HUES64 (cell line): Measurements from ENCODE around the gene TCF12.
"Not testable (repeated sequence)": the region's sequence is repeated elsewhere in the genome, so short reads cannot be mapped to it uniquely, and the experiment has no call there.

Experiments used
- H3K27ac ChIP-seq: 2 replicates; pipeline ENCODE4 v1.7.0; 2013; ENCODE audit warnings: low read depth, low read length, inconsistent platforms
- H3K27me3 ChIP-seq: 2 replicates; pipeline ENCODE4 v1.6.1; 2013; ENCODE audit warnings: mild to moderate bottlenecking, low read length; ENCODE audit not compliant: insufficient read depth
- H3K36me3 ChIP-seq: 2 replicates; pipeline ENCODE4 v1.6.1; 2013; ENCODE audit warnings: mild to moderate bottlenecking, low read length; ENCODE audit not compliant: insufficient read depth
- H3K4me1 ChIP-seq: 2 replicates; pipeline ENCODE4 v1.6.1; 2013; ENCODE audit warnings: mild to moderate bottlenecking, low read length, moderate library complexity; ENCODE audit not compliant: insufficient read depth
- H3K4me3 ChIP-seq: 2 replicates; pipeline ENCODE4 v1.5.1; 2013; ENCODE audit warnings: mild to moderate bottlenecking, low read length, moderate library complexity
- H3K9ac ChIP-seq: 2 replicates; pipeline ENCODE4 v1.6.1; 2013; ENCODE audit warnings: mild to moderate bottlenecking, low read depth, low read length
- H3K9me3 ChIP-seq: 2 replicates; pipeline ENCODE4 v1.6.1; 2013; ENCODE audit warnings: low read depth, low read length; ENCODE audit not compliant: insufficient read depth
- WGBS: fragments of 150-250, 120-280 bp; methylation state at CpG from one replicate; pipeline ENCODE4 v1.1.7; 2013; ENCODE audit warnings: missing lambda C conversion rate; 5-methylcytosine and 5-hydroxymethylcytosine counted together

The TCF12 gene

DNA sequence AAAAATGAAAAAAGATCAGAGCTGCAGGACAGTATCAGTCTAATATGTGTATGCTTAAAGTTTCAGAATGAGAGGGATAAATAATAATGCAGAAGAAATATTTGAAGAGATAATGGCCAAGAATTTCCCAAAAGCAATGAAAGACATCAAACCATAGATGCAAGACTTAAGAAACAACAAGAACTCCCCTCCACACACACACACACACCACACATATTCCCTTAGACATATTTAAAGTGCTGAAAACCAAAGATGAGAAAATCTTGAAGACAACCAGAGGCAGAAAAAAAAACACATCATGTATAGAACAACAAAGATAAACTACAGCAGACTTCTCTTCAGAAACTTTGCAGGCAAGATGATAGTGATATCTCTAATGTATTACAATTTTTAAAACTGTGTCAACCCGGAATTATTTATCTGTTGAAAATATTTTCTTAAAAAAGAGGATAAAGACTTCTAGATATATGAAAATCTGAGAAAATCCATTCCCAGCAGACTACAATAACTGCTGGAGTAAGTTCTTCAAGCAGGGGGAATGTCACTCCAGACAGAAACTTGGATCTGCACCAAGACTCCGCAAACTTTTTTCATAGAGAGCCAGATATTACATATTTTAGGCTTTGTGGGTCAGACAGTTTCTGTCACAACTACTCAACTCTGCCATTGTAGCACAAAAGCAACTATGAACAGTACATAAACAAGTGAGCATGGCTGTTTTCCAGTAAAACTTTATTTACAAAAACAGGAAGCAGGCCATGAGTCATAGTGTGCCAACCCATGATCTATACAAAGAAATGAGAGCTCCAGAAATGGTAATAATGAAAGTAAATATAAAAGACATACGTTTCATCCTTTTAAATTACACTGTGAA, 234.5 kb downstream of the TCF12 start:
- Histone ChIP-seq H3K27me3 (no peaks in the 10 kb centered on the region), H3K36me3 (peaks cover 13% of the 10 kb centered on the region; the same call in 1 of the 2 replicates), H3K4me3 (no peak overlapping the region), H3K4me1 (no peaks in the 10 kb centered on the region), H3K9me3 (peaks cover 16% of the 10 kb centered on the region), H3K27ac (no peak overlapping the region), H3K9ac (no peak overlapping the region)
- WGBS = 100% methylated on average over 1 of the region's 3 CpGs

DNA sequence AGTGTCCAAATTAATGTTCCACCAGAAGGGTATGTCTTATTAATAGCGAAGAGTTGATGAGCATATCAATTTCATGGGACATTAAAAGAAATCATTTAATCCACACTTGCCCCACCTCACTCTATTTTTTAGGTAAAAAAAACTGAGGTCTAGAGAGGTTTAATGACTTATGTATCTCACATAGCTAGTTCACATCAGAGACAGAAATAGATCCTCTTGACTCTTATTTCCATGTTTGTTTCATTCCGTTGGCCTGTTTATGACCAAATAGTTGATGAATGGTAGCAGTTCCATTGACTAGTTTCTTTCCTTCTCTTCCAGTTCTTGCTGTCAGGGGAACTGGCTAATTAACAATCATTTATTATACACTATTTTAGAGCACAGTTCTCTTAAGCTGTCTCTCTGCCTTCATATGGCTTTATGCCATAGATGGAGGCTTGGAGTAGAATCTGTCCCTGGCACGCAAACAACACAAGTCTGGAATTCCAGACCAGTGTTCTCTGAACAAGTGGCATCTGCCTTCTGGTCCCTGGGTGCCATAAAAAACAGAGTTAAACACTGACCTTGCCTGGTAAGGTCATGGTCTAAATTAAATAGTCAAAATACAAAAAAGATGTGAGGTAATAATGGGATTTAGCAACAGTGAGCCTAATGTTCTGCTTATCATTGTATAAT, 237.9 kb downstream of the TCF12 start:
- Histone ChIP-seq H3K4me1 (0 out of 2 replicates have a peak, but pooled peaks cover 3% of the 10 kb centered on the region), H3K36me3 (peaks cover 13% of the 10 kb centered on the region; the same call in 1 of the 2 replicates), H3K9me3 (peaks cover 13% of the 10 kb centered on the region), H3K9ac (no peak overlapping the region), H3K27me3 (no peaks in the 10 kb centered on the region), H3K4me3 (no peak overlapping the region), H3K27ac (no peak overlapping the region)
- 96% methylated on average over 2 of the region's 3 CpGs for WGBS

- Histone ChIP-seq H3K4me3 (no peak overlapping the region), H3K4me1 (peaks cover 4% of the 10 kb centered on the region; the same call in 1 of the 2 replicates), H3K27me3 (no peaks in the 10 kb centered on the region), H3K27ac (no peak overlapping the region), H3K9me3 (no peaks in the 10 kb centered on the region), H3K9ac (no peak overlapping the region), H3K36me3 (no peaks in the 10 kb centered on the region; the same call in 1 of the 2 replicates)
Observed at GRCh38 chr15:57158589-57158988, 240.1 kb downstream of the TCF12 start.

DNA sequence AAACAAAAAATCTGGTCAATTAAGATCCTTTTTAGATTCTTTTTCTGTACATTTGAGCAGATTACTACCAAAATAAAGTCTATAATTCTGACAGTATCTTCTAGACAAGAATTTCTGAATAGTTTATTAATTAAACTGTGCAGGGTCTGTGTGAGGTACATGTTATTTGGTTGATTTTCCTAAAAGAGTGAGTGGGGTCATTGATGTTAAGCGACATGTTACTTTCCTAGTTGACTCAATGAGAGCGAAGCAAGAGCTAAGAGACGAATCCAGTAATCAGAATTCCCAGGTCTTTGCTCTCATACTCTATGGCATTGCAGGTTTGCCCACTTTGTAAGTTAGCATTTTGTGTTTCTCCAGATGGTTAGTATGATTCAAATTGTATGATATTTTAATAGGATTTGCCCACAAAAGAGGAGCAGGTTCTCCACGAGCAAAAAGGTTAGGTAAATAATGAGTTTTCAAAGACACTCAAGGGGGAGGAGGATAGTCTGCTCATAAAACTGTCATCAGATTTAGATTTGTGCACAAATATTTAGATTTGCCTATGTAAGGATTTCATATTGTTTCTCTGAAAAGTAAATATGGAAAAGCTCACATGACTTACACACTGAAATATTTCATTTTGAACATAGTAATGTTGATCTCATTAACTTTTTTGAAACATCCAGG, 240.7 kb downstream of the TCF12 start:
- H3K27ac ChIP-seq = no peak overlapping the region
- H3K4me3 ChIP-seq = no peak overlapping the region
- H3K9ac ChIP-seq = no peak overlapping the region
- no peaks in the 10 kb centered on the region for H3K9me3 ChIP-seq
- H3K4me1 ChIP-seq = peaks cover 9% of the 10 kb centered on the region; the same call in 1 of the 2 replicates
- H3K36me3 ChIP-seq = no peaks in the 10 kb centered on the region; the same call in 1 of the 2 replicates
- H3K27me3 ChIP-seq = no peaks in the 10 kb centered on the region
- 92% methylated on average over 4 of the region's 4 CpGs for WGBS

DNA sequence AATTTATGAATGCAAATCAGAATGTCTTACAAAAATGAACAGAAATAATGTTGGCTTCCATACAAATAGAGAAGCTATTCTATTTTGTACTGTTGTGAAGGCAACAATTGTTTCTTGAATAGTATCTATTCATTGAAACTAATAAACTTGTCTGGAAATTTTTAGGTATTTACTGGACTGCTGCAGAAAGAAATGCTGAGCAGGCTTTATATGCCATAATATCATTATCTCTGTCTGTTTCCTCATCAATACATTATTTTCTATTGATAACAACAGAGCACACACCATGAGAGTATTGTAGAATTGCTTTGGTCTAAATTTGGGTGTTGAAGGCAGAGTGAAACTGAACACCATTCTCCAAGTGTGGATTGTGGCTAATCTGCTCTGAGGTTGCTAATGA, 241.3 kb downstream of the TCF12 start:
- Histone ChIP-seq H3K4me3 (no peak overlapping the region), H3K27me3 (no peaks in the 10 kb centered on the region), H3K36me3 (no peaks in the 10 kb centered on the region; the same call in 1 of the 2 replicates), H3K9me3 (no peaks in the 10 kb centered on the region), H3K27ac (no peak overlapping the region), H3K9ac (no peak overlapping the region), H3K4me1 (peaks cover 9% of the 10 kb centered on the region; the same call in 1 of the 2 replicates)

GRCh38 chr15:57160823-57161560, 242.5 kb downstream of the TCF12 start:
- no peaks in the 10 kb centered on the region; the same call in 1 of the 2 replicates for H3K36me3 ChIP-seq
- H3K27me3 ChIP-seq = no peaks in the 10 kb centered on the region
- no peak overlapping the region for H3K27ac ChIP-seq
- no peaks in the 10 kb centered on the region for H3K9me3 ChIP-seq
- no peak overlapping the region for H3K4me3 ChIP-seq
- H3K9ac ChIP-seq = no peak overlapping the region
- H3K4me1 ChIP-seq = peaks cover 9% of the 10 kb centered on the region; the same call in 1 of the 2 replicates
- 80% methylated on average over 2 of the region's 2 CpGs for WGBS

- H3K27ac ChIP-seq, H3K36me3 ChIP-seq, H3K27me3 ChIP-seq, H3K9ac ChIP-seq, H3K9me3 ChIP-seq, H3K4me3 ChIP-seq, H3K4me1 ChIP-seq: not testable (repeated sequence)
- 89% methylated on average over 7 of the region's 7 CpGs for WGBS
Observed at GRCh38 chr15:57164251-57164650, 245.8 kb downstream of the TCF12 start.

DNA sequence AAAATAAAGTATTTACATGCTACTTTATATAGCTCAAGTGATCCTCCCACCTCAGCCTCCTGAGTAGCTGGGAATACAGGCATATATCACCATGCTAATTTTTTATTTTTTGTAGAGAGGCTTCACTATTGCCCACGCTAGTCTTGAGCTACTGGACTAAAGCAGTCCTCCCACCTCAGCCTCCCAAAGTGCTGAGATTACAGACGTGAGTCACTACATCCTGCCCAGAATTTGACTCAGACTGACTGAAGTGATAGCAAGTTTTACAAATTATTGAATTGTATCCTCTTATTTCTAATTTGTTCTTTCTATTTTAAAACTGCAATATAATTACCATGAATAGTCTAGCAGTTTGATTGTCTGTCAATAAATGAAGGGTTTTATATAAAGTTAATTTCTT, 247.5 kb downstream of the TCF12 start:
- H3K9me3 ChIP-seq = no peaks in the 10 kb centered on the region
- peaks cover 14% of the 10 kb centered on the region; the same call in 1 of the 2 replicates for H3K36me3 ChIP-seq
- no peak overlapping the region for H3K4me3 ChIP-seq
- no peak overlapping the region for H3K9ac ChIP-seq
- H3K4me1 ChIP-seq = peaks cover 5% of the 10 kb centered on the region; the same call in 1 of the 2 replicates
- H3K27me3 ChIP-seq = no peaks in the 10 kb centered on the region
- WGBS = 90% methylated on average over 2 of the region's 2 CpGs
- no peak overlapping the region for H3K27ac ChIP-seq

DNA sequence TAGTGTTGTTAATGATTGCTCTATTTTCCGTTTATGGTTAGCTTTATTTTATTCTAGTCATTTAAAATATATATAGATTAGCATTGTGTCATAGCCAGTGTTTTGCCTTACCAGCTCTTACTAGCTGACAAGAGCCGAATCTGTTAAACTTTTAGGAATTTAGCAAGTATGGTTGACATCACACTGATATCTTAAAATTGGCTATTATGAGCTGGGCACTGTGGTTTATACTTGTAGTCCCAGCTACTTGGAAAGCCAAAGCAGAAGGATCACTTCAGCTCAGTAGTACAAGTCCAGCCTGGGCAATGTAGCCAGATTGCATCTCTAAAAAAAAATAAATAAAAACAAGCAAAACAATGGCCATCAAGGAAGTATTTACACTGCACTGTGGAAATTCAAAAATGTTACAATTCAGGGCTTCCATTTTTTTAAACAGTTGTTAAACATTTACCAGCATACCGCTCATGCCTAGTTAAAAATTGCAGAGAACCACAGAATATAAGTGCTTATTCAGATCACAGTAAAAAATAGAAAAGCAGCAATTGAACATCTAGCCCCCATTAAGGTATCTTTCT, 249.5 kb downstream of the TCF12 start:
- peaks cover 5% of the 10 kb centered on the region; the same call in 1 of the 2 replicates for H3K4me1 ChIP-seq
- H3K9me3 ChIP-seq = no peaks in the 10 kb centered on the region
- no peak overlapping the region for H3K4me3 ChIP-seq
- no peak overlapping the region for H3K9ac ChIP-seq
- peaks cover 21% of the 10 kb centered on the region; the same call in 1 of the 2 replicates for H3K36me3 ChIP-seq
- 96% methylated on average over 2 of the region's 3 CpGs for WGBS
- no peaks in the 10 kb centered on the region for H3K27me3 ChIP-seq
- H3K27ac ChIP-seq = no peak overlapping the region

GRCh38 chr15:57169643-57170042, 251.2 kb downstream of the TCF12 start:
- 90% methylated on average over 1 of the region's 2 CpGs for WGBS
- H3K27ac ChIP-seq = no peak overlapping the region
- H3K36me3 ChIP-seq = peaks cover 26% of the 10 kb centered on the region; the same call in 1 of the 2 replicates
- H3K4me1 ChIP-seq = no peaks in the 10 kb centered on the region
- H3K9me3 ChIP-seq = no peaks in the 10 kb centered on the region
- no peak overlapping the region for H3K4me3 ChIP-seq
- no peaks in the 10 kb centered on the region for H3K27me3 ChIP-seq
- H3K9ac ChIP-seq = no peak overlapping the region
